Thyroid gland (tissue), 4 donors: ENCODE results near the gene PRKCG.

Source experiments
- POLR2A ChIP-seq, 2 donors: fragments of 450-650 bp; IDR thresholded peaks; one replicate each; pipeline ENCODE4 v1.6.1; 2017; ENCODE audit warnings: antibody characterized with exemption in 2 of 2, mild to moderate bottlenecking in 2 of 2, moderate library complexity in 1 of 2
- TF ChIP-seq, protein P1 (sequence below), 6 experiments: fragments of 200-600 bp in 3 of 6; fragments of 450-650 bp in 3 of 6; sonication (generic) in 3 of 6; IDR thresholded peaks; one replicate each; pipeline ENCODE4 v1.5.1; 2016 to 2019; ENCODE audit warnings: antibody characterized with exemption in 6 of 6, mild to moderate bottlenecking in 2 of 6, inconsistent platforms in 1 of 6, moderate library complexity in 1 of 6

DNA sequence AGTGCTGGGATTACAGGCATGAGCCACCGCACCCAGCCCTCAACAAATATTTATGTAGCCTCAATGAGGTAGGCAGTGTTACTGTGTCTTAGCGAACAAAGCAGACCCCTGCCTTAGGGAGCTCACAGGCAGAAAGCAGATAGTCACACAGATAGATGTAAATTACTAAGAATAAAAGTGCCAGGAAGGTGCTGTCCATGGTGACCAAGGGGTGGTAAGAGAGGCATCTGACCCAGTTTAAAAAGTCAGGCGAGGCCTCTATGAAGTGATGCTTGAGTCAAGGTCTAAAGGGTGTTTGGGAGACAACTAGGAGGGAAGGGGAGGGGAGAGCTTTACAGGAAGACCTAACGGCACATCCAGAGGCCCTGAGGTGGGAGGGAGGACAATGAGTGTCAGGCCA lies 14.7 kb downstream of the PRKCG start:
- TF ChIP-seq POLR2A (IDR thresholded peaks at IDR 0.05), result no peak
- TF ChIP-seq, protein P1, sequence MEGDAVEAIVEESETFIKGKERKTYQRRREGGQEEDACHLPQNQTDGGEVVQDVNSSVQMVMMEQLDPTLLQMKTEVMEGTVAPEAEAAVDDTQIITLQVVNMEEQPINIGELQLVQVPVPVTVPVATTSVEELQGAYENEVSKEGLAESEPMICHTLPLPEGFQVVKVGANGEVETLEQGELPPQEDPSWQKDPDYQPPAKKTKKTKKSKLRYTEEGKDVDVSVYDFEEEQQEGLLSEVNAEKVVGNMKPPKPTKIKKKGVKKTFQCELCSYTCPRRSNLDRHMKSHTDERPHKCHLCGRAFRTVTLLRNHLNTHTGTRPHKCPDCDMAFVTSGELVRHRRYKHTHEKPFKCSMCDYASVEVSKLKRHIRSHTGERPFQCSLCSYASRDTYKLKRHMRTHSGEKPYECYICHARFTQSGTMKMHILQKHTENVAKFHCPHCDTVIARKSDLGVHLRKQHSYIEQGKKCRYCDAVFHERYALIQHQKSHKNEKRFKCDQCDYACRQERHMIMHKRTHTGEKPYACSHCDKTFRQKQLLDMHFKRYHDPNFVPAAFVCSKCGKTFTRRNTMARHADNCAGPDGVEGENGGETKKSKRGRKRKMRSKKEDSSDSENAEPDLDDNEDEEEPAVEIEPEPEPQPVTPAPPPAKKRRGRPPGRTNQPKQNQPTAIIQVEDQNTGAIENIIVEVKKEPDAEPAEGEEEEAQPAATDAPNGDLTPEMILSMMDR (IDR thresholded peaks at IDR 0.05), result no peak
